Posterior cingulate gyrus (tissue), 11 donors: ENCODE results near the gene TTC7B.
"Not testable (repeated sequence)": the region's sequence is repeated elsewhere in the genome, so short reads cannot be mapped to it uniquely, and the experiment has no call there.

Experiments
- DNase-seq, 10 donors: peaks; one replicate each; pipeline versions ENCODE4 v3.0.0 to v3.0.0-alpha.2; 2020 to 2021; ENCODE audit warnings: mixed read lengths in 3 of 10
- intact Hi-C: fragments of 100-400 bp; cut with DNase I; formaldehyde crosslinking; loops from one replicate; pipeline ENCODE4 v1.15.1; 2023

TTC7B gene

DNA sequence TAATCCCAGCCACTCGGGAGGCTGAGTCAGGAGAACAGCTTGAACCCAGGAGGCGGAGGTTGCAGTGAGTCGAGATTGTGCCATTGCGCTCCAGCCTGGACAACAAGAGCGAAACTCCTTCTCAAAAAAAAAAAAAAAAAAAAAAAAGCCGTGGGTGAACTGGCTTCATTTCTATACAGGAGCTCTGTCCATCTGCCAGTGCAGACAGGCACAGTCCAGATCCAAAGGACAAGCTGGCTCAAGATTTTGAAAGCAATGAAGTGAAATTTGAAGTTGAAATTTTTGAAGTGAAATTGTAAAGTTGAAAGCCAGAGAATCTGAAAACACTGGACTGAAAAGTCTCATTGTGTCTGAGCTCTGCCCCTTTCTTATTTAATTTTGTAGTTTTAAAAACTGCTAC lies 284.7 kb downstream of the TTC7B start:
- DNase-seq, result peak in 2 of 10 donors; percentile 48 to 54
- intact Hi-C loops, result no loop called here

DNA sequence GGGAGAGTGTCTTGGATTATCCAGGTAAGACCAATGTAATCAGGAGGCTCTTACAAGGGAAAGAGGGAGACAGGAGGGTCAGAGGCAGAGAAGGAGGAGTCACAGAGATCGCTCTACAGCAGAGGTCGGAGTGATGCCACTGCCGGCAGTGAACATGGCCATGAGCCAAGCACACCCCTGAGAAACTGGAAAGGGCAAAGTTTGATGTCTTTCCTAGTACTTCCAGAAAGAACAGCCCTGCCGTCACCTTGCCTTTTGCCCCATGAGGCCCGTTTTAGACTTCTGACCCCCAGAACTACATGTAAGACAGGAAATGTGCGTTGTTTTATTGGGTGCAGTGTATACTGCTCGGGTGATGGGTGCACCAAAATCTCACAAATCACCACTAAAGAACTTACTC lies 285.7 kb downstream of the TTC7B start:
- intact Hi-C loops, result no loop called here
- peak in 2 of 10 donors; percentile 26 to 57 for DNase-seq

DNA sequence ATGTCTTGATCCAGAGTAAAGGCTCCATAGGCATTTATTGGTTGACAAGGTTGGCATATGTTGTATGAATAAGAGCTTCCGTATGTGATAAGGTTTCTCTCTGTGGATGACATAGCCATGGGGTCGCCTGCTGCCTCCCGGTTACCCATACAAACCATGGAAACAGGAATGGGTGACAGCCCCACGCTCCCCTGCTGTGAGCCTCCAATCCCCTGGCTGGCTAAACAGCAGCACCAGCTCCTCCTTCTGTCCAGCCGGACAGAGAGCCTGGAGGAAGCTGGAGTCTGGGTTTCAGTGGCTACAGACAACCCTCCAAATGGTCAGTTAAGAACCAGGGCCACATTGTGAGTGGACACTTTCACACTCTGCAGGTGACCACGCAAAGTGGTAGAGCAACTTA lies 288.3 kb downstream of the TTC7B start:
- intact Hi-C loops, result no loop called here
- DNase-seq, result peak in 2 of 10 donors; percentile 18 to 36

DNA sequence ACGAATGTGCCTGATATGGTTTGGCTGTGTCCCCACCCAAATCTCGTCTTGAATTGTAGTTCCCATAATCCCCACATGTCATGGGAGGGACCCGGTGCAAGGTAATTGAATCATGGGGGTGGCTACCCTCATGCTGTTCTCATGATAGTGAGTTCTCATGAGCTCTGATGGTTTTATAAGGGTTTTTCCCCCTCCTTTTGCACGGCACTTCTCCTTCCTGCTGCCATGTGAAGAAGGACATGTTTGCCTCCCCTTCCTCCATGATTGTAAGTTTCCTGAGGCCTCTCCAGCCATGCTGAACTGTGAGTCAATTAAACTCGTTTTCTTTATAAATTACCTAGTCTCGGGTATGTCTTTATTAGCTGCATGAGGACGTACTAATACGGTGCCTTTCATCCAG lies 289.7 kb downstream of the TTC7B start:
- DNase-seq, result peak in 1 of 10 donors; percentile 8
- intact Hi-C loops, result not testable (repeated sequence)

DNA sequence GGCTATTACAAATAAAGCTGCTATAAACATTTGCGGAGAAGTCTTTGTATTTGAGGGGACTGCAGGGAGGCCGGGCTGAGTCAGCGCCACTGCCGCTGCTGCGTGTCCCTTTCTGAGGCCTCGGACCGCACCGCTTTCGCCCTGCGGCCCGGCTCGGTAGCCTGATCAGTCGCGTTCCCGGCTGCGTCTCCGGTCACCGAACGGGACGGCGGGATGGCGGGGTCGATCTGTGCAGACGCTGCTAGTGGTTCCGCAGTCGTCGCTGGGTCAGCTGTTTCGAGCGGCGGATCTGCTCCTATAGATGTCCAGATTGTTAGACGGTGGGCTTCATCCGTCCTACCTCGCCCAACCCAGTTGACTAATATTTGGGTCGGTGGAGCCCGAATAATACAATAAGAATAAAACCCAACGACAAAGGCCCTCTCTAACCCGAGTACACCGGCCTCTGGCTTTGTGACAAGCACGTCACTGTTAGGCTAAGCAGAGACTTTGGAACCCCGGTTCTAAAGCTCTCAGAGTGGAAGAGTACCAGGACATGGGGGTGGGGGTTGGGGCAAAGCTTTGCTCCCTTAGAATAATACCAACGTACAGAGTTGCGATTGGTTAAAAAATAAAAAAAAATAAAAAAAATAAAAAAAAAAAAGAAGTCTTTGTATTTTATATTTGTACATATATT lies 290.7 kb downstream of the TTC7B start:
- peak in 3 of 10 donors; percentile 35 to 46 (median 42) for DNase-seq
- intact Hi-C loops, result not testable (repeated sequence)

DNA sequence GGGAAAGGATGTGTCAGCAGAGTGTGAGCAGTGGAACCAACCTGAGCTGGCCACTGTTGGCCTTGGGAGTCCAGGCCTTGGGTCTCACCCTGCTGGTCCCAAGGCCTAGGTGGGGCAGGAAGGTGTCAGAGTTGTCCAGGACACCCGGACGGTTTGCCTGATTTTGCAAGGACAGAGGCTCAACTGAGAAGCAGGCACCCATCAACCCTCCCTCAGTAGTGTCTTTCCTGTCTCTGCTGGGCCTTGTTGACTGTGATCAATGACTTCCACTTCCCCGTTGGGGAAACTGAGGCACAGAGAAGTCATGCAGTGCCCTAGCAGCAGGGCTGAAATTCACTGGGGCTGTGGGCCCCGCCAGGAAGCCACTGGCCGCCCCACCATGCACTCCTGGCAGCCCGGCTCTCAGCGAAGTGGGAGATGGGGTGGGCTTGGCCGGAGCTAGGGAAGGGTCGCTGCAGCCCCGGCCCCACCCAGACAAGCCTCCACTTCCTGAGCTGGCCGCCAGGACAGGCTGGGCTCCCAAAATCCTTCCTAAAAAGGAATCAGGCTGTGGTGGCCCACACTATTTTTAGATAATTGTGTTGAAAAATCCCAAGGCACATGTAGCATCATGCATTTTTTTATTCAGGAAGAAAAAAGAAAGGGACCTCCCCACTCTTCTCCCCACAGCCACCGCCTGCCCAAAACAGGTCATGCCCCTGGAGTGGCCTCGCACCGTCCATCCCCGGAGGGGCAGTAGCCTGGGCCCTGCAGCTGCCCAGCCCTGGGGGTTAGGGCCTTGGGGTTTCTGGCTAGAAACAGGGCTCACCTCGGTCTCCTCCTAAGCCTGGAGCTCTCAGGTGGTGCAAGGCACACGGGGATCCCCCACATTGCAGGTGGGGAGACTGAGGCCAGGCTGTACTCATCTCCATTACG lies 292.0 kb downstream of the TTC7B start:
- DNase-seq, result peak in 4 of 10 donors; percentile 25 to 78 (median 72)
- intact Hi-C loops, result no loop called here

DNA sequence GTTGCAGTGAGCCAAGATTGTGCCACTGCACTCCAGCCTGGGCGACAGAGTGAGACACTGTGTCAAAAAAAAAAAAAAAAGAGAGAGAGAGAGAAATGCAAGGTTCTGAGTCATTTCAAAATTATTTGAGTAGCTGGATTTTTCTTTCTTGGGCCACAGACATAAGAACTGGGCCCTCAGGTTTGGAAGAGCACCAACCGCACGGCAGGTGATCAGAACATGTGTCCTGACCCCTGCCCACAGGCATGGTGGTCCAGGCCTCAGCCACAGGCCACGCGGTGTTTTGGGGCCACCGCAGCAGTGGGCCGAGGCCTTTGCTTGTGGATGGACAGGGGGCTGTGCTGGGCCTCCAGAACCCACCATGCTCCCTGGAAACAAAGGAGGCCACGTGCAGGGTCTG lies 292.7 kb downstream of the TTC7B start:
- DNase-seq, result peak in 3 of 10 donors; percentile 26 to 77 (median 66)
- intact Hi-C loops, result no loop called here

DNA sequence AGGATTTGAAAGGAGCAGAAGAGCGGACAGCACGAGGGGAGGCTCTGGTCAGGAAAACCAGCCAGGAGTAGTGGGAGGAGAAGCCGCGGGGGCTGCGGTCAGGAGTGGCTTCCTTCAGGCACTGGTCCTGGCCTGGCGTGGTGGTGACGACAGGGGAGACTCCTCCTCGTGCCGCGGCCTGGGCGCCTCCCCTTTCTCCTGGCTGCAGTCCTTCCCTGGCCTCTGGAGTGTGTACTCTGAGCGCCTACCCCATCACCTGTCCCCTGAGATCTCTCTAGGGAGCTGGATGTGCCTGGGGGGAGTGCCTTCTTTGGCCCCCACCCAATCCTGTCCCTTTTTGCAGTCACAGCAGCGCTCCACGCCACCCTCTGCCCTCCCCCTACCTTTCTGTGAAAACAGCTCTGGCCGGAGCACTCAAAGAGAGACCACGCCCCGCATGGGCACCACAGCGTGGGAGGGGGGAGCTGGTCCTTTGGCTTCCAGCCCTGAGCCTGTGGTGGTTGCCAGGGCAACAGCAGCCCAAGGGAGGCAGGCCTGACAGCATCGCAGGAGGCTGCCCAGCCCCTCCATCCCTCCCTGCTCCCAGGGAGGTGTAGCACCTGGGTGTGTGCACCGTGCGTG lies 293.5 kb downstream of the TTC7B start:
- DNase-seq, result peak in 6 of 10 donors; percentile 47 to 92 (median 74)
- intact Hi-C loops, result no loop called here

DNA sequence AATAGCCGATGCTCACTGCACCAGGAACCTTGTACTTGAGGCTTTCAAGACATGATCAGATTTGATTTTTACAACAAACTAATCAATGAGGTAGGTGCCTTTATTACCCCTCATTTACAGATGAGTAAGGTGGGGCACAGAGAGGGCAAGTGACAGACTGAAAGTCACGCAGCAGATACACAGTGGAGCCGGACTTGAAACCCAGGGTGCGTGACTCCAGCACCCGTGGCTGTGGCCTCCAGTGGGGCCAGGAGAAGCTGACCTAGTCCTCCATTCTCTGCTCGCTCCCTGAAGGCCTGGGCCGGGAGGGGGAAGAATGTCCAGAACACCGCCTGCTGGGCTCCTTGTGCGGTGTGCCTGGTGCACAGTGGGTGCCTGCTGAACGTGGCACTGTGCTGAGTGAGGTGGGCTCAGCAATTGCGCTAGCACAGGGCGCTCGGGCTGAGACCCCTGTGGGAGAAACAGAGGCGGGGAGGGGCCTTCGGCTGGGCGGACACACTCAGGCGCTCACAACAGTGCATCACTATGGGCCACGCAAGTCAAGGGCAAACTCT lies 294.2 kb downstream of the TTC7B start:
- peak in 3 of 10 donors; percentile 44 to 74 (median 65) for DNase-seq

DNA sequence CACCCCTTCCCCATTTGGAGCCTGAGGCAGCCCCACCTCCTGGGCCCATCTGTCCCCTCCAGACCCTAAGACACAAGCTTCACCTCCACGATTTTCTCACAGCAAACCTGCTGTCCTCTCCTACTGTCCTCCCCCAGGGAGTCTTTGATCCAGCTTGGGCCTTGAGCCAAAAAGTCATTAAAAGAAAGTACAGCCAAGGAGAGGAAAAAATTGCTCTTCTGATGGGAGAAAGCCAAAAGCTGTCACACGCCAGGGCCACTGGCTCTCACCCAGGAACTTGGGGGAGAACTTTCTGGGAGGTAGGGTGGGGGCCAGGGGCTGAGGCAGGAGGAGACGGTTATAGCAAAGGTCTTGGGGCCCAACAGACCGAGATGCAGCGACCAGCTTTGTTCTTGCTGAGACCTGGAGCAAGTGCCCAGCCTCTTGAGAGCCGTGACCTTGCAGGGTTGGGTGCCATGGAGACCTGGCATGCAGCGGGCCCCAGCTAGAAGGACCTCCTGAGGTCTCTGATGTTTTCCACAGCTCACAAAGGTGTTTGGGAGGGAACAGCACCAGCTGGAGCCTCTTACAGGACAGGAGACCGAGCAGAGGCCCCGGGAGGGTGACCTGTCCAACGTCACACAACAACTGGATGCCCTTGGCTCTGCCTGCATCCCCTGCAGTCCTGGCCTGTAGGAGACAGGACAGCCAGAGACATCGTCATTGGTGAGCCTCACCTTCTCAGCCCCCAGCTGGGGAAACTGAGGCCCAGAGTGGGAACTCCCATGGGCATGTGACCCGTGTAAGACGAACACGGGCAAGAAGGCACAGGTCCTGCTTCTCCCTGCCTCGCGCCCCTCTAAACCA lies 294.9 kb downstream of the TTC7B start:
- intact Hi-C loops, result no loop called here
- peak in 3 of 10 donors; percentile 54 to 74 (median 73) for DNase-seq

More for the DNA sequence above, 294.2 kb downstream of the TTC7B start:
- intact Hi-C loops, result no loop called here

DNA sequence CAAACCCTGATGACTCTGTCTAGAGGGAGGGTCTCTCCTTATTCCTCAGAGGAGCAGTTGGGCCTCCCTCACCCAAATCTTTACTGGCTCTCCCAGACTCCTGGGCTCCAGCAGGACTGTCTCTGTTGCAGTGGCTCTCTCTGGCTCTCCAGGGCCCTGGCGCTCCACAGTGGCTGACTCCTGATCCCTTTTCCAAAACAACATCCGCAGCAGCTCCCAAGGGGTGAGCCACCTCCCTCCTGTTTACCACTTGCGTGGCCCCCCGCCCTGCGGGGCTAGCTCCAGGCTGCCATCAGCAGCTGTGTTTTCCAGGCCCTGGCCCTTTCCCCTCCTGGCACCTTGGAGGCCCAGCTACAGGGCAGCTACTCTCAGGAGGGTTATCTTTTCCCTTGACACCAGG lies 295.9 kb downstream of the TTC7B start:
- peak in 3 of 10 donors; percentile 47 to 68 (median 61) for DNase-seq
- intact Hi-C loops, result no loop called here

DNA sequence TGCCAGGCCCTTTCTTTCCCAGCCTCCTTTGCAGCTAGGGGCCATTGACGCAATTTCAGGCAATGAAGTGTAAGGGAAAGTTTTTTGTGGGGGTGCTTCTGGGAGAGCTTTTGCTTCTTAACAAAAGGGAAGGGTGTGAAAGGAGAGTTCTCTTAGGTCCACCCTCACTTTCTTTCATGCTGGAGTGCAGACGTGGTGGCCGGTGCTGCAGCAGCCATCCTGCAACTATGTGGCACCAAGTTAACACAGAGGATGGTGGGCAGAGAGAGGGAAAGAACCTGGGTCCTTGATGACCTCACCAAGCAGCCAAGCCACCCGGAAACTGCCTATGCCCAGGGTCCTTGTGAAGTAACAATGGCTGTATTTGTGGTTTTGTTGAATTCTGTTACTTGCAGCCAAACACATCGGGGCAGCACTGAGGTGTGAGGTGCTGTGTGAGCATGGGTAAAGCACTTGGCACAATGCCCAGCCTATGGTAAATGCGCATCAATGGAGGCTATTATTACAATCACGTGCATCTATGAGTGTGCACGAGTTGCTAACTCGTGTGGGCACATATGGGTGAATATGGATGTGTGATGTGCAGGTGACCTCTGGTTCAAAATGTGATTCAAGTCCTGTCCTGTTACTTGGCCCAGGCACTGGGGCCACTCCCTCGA lies 296.8 kb downstream of the TTC7B start:
- intact Hi-C loops, result loop anchor here (5.0 kb wide), 1 partner anchor 122 kb away; the partner anchor contains the start of gene CALM1
- peak in 3 of 10 donors; percentile 18 to 53 (median 26) for DNase-seq

DNA sequence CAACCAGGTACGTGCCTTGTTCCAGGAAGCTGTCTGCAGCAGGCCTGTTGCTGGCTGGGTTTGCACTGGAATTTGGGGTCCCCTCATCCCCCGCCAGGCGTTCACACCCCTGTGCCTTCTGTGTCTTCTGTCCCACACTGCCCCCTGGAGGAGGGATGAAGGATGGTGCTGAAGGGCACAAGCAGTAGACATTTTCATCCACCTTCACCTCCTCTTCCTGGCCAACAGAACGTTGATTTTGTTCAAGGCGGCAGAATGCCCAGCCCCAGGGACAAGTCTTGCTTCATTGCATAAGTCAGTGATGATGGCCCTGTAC lies 297.3 kb downstream of the TTC7B start:
- peak in 3 of 10 donors; percentile 50 to 86 (median 72) for DNase-seq
- intact Hi-C loops, result loop anchor here (5.0 kb wide), 1 partner anchor 122 kb away; the partner anchor contains the start of gene CALM1

DNA sequence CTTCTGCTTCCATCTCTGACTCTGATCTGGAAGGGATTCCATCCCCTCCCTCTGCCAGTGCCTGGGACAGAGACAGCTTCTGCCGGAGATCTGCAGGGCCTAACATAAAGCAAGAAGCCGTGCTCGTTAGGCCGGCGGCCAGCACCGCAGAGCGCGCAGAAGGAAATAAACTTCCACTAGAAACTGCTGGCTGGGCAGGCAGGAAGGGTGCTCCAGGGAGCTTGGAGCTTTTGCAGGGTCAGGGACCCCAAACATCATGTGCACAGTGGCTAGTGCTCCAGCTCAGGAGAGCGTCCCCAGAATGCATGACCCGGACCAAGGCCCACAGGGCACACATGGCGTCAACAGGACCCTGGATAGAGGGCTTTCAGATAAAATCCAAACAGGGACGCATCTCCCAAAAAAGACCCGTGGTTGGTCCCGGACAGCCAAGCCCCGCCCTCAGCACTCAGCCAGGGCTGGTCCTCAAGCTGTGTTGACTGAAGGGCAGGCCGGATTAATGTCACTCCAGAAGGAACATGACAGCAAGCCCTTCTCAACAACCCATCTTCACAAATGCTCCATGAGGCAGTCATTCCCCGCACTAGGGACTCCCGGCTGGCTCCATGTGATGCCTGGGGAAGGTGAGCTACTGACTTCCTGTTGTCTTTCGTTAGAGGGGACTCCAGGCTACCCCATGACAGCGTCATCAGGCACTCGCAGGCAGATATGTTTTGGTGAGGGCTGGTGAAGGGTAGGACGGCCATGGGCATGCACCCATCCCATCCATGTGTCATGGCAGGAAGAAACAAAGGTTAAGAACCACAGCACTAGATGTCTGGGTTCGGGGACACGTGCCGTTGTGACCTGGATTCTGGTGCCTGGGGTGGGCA lies 297.9 kb downstream of the TTC7B start:
- peak in 3 of 10 donors; percentile 58 to 82 (median 74) for DNase-seq
- intact Hi-C loops, result loop anchor here (5.0 kb wide), 1 partner anchor 121 kb away; the partner anchor contains the start of gene CALM1

DNA sequence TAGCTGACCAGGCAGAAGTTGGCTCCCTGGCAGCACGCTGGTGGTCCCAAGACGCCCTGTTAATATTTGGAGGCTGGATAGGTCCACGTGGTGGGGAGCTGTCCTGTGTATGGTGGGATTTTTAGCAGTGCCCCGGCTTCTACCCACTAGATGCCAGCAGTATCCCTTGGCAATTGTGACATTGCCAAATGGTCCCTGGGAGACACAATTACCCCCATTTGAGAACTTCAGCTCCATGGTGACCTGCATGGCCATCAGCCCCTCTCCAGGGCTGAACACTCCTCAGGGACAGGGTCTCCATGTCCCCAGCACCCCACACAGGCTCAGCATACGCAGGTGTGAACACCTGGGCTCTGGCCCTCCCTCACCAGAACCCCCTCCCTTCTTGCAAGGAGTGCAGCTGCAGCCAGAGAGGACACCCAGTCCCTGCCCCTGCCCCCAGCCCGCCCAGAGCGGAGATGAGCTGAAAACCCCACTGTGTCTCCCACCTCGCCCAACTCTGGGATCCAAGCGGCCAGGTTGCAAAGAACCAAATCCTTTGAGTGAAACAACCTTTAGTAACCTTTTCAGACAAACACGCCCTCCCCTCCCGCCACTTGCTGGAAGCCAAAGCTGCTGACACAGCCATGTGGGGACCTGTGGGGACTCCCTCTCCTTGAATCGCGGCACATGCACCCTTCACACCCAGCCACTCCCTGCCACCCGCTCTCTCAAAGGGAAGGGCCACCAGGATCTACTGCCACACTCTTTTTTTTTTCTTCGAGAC lies 299.0 kb downstream of the TTC7B start:
- peak in 3 of 10 donors; percentile 63 to 73 (median 73) for DNase-seq
- intact Hi-C loops, result loop anchor here (5.0 kb wide), 1 partner anchor 120 kb away; the partner anchor contains the start of gene CALM1

DNA sequence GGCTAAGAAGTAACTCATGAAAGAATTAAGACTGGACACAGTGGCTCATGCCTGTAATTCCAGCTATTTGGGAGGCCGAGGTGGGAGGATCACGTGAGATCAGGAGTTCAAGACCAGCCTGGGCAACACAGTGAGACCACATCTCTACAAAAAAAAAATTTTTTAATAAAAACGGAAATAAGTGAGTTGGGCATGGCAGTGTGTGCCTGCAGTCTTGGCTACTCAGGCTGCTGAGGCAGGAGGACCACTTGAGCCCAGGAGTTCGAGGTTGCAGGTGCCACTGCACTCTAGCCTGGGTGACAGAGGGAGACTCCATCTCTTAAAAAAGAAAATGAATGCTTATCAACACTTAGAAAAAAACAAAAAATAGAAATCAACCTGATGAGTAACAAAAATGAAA lies 301.7 kb downstream of the TTC7B start:
- intact Hi-C loops, result no loop called here
- peak in 3 of 10 donors; percentile 7 to 66 (median 53) for DNase-seq

DNA sequence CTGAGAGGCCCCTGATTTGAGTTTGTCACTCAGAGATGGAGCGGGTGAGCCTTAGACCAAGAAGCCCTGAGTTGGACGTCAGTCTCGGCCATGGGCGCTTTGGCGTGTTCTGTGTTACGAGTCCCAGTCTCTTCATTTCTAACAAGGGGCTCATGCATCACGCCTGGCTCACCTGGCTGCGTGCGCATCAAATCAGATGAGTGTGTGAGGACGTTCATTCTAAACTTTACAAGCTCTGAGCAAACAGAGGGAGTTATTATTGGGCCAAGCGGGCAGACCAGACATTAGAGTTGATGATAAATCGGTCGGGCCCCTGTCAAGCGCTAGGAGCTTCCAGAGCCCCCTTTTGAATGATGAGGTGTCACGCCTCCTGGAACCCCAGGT lies 302.2 kb downstream of the TTC7B start:
- intact Hi-C loops, result no loop called here
- peak in 1 of 10 donors; percentile 64 for DNase-seq
